ENCODE results near the gene CDO1.
A peak's percentile ranks its signal among the peaks of the same experiment; 100 is the strongest.

CDO1 gene

GRCh38 chr5:115816226-115817081 is at the start of gene CDO1:
CDO1 (minus strand) TSS chr5:115816659; CDS start chr5:115816397, 262 bp downstream.
- no peak for TF ChIP-seq CTCF (IDR thresholded peaks at IDR 0.05; ENCODE audit: borderline replicate concordance, insufficient read depth, low read depth, low read length)
- peak within 1 kb of the TSS; percentile 12 for H3K4me3 ChIP-seq (ENCODE audit: low read depth, low read length)

- no peak overlapping the region for H3K4me3 ChIP-seq (ENCODE audit: low read depth, low read length)
- no peak for TF ChIP-seq CTCF (IDR thresholded peaks at IDR 0.05; ENCODE audit: borderline replicate concordance, insufficient read depth, low read depth, low read length)
Measured at GRCh38 chr5:115859378-115859777, 42.9 kb upstream of the CDO1 start.

- no peak overlapping the region for H3K4me3 ChIP-seq (ENCODE audit: low read depth, low read length)
- TF ChIP-seq CTCF (IDR thresholded peaks at IDR 0.05; ENCODE audit: borderline replicate concordance, insufficient read depth, low read depth, low read length): no peak
Measured at GRCh38 chr5:115858396-115858795, 41.9 kb upstream of the CDO1 start.

- TF ChIP-seq CTCF (IDR thresholded peaks at IDR 0.05; ENCODE audit: borderline replicate concordance, insufficient read depth, low read depth, low read length): no peak
- no peak overlapping the region for H3K4me3 ChIP-seq (ENCODE audit: low read depth, low read length)
Measured at GRCh38 chr5:115857626-115858349, 41.3 kb upstream of the CDO1 start.

GRCh38 chr5:115857057-115857479 is 40.6 kb upstream of the CDO1 start:
- no peak overlapping the region for H3K4me3 ChIP-seq (ENCODE audit: low read depth, low read length)
- TF ChIP-seq CTCF (IDR thresholded peaks at IDR 0.05; ENCODE audit: borderline replicate concordance, insufficient read depth, low read depth, low read length): no peak

GRCh38 chr5:115855959-115856358 is 39.5 kb upstream of the CDO1 start:
- no peak for TF ChIP-seq CTCF (IDR thresholded peaks at IDR 0.05; ENCODE audit: borderline replicate concordance, insufficient read depth, low read depth, low read length)
- no peak overlapping the region for H3K4me3 ChIP-seq (ENCODE audit: low read depth, low read length)
